Hindlimb muscle (tissue), 1 donor: ENCODE results near the gene ZNF581. TPM values are rescaled to one million over a fixed set of nuclear protein-coding genes. Genes with fewer than 3 reads are reported as not detected.

Source experiments
- polyA plus RNA-seq: library from polyadenylated mRNA; unstranded; fragments of 120-200 nt; gene quantifications from one replicate; pipeline ENCODE4 v1.2.1, GENCODE V29; 2013; ENCODE audit not compliant: insufficient read length

Gene ZNF581
- polyA plus RNA-seq, 1 donor, result 36.4 TPM

Other genes with a start within 250 kb of the ZNF581 start
- 47.2 TPM for gene UBE2S, start 235.9 kb upstream of the ZNF581 start, polyA plus RNA-seq
- gene SHISA7, start 200.3 kb upstream of the ZNF581 start, polyA plus RNA-seq, result 0.18 TPM
- 36.1 TPM for gene ISOC2, start 182.0 kb upstream of the ZNF581 start, polyA plus RNA-seq
- not detected for gene C19orf85, start 178.9 kb upstream of the ZNF581 start, polyA plus RNA-seq
- gene ZNF628, start 167.0 kb upstream of the ZNF581 start, polyA plus RNA-seq, result 5.0 TPM
- 29.9 TPM for gene NAT14, start 158.5 kb upstream of the ZNF581 start, polyA plus RNA-seq
- 13.3 TPM for gene SSC5D, start 155.2 kb upstream of the ZNF581 start, polyA plus RNA-seq
- 3.2 TPM for gene SBK2, start 106.5 kb upstream of the ZNF581 start, polyA plus RNA-seq
- 0.15 TPM for gene SBK3, start 98.1 kb upstream of the ZNF581 start, polyA plus RNA-seq
- gene ZNF579, start 62.8 kb upstream of the ZNF581 start, polyA plus RNA-seq, result 12.7 TPM
- 11.3 TPM for gene FIZ1, start 44.1 kb upstream of the ZNF581 start, polyA plus RNA-seq
- gene ZNF524, start 43.4 kb upstream of the ZNF581 start, polyA plus RNA-seq, result 10.9 TPM
- gene ZNF865, start 38.0 kb upstream of the ZNF581 start, polyA plus RNA-seq, result 10.0 TPM
- 9.3 TPM for gene ZNF784, start 19.1 kb upstream of the ZNF581 start, polyA plus RNA-seq
- 26.0 TPM for gene ZNF580, start 2.6 kb upstream of the ZNF581 start, polyA plus RNA-seq
- gene CCDC106, start 4.6 kb downstream of the ZNF581 start, polyA plus RNA-seq, result 16.1 TPM
- gene U2AF2, start 11.4 kb downstream of the ZNF581 start, polyA plus RNA-seq, result 123 TPM
- 103 TPM for gene EPN1, start 31.6 kb downstream of the ZNF581 start, polyA plus RNA-seq
- not detected for gene NLRP9, start 94.8 kb downstream of the ZNF581 start, polyA plus RNA-seq
- 0.26 TPM for gene RFPL4A, start 115.4 kb downstream of the ZNF581 start, polyA plus RNA-seq
- gene RFPL4AL1, start 125.5 kb downstream of the ZNF581 start, polyA plus RNA-seq, result not detected
- not detected for gene NLRP11, start 188.3 kb downstream of the ZNF581 start, polyA plus RNA-seq
- gene NLRP4, start 192.9 kb downstream of the ZNF581 start, polyA plus RNA-seq, result not detected